Activated T-cell treated with anti-CD3 and anti-CD28 coated beads, Interleukin-2, amount 50 U/mL, for 72 hours (primary cell): ENCODE measurements around the gene ZNF787. TPM values are rescaled to one million over a fixed set of nuclear protein-coding genes. Genes with fewer than 3 reads are reported as not detected.

Experiments
- ATAC-seq, 2 donors: fragments of 150-1000 bp; cut with Tn5 transposase; replicated peaks in 1 of 2; 2 replicates each; pipeline ENCODE4 v1.10.0; 2021; ENCODE audit warnings: moderate library complexity in 2 of 2, mild to moderate bottlenecking in 1 of 2
- DNase-seq, 2 donors: peaks; one replicate each; pipeline ENCODE4 v3.0.0; 2021 to 2022; ENCODE audit warnings: mixed read lengths in 1 of 2
- H3K27ac Mint-ChIP-seq: one replicate; pipeline ENCODE4 v1.8.0; 2022; ENCODE audit warnings: mild to moderate bottlenecking, moderate library complexity, mixed read lengths
- H3K27me3 Mint-ChIP-seq: one replicate; pipeline ENCODE4 v1.8.0; 2022; ENCODE audit warnings: low read depth, mixed read lengths
- H3K36me3 Mint-ChIP-seq, 2 donors: one replicate each; pipeline ENCODE4 v1.8.0; 2022; ENCODE audit warnings: mixed read lengths in 2 of 2, mild to moderate bottlenecking in 1 of 2; ENCODE audit not compliant: insufficient read depth in 2 of 2
- H3K4me1 Mint-ChIP-seq: one replicate; pipeline ENCODE4 v1.8.0; 2022; ENCODE audit warnings: low read depth, mixed read lengths
- H3K4me3 Mint-ChIP-seq, 2 donors: one replicate each; pipeline ENCODE4 v1.8.0; 2022; ENCODE audit warnings: mild to moderate bottlenecking in 2 of 2, mixed read lengths in 2 of 2, moderate library complexity in 2 of 2
- H3K9me3 Mint-ChIP-seq, 2 donors: one replicate each; pipeline ENCODE4 v1.8.0; 2022; ENCODE audit warnings: mixed read lengths in 2 of 2
- total RNA-seq, 2 donors: library from RNA; stranded (reverse); gene quantifications; one replicate each; pipeline ENCODE4 v1.2.3, GENCODE V29; 2022

ZNF787 gene
- total RNA-seq, 2 donors from 2014 or later: 38.3 to 45.9 TPM

GRCh38 chr19:56080669-56081401, 40.3 kb downstream of the ZNF787 start:
- no peak overlapping the region for H3K27ac Mint-ChIP-seq
- peak; percentile 76 to 79 for DNase-seq
- no peaks in the 10 kb centered on the region for H3K9me3 Mint-ChIP-seq
- peak overlapping the region; percentile 79 to 81 for H3K4me3 Mint-ChIP-seq
- H3K27me3 Mint-ChIP-seq: peaks cover 22% of the 10 kb centered on the region
- peak; percentile 75 to 76 for ATAC-seq
- H3K4me1 Mint-ChIP-seq: peaks cover 13% of the 10 kb centered on the region
- H3K36me3 Mint-ChIP-seq: no peaks in the 10 kb centered on the region

GRCh38 chr19:56079609-56080008, 41.5 kb downstream of the ZNF787 start:
- H3K9me3 Mint-ChIP-seq: no peaks in the 10 kb centered on the region
- H3K4me3 Mint-ChIP-seq: no peak overlapping the region
- peaks cover 22% of the 10 kb centered on the region for H3K27me3 Mint-ChIP-seq
- H3K4me1 Mint-ChIP-seq: peaks cover 13% of the 10 kb centered on the region
- DNase-seq: no peak
- ATAC-seq: no peak
- H3K27ac Mint-ChIP-seq: no peak overlapping the region
- H3K36me3 Mint-ChIP-seq: no peaks in the 10 kb centered on the region

GRCh38 chr19:56076498-56076897, 44.6 kb downstream of the ZNF787 start:
- H3K9me3 Mint-ChIP-seq: no peaks in the 10 kb centered on the region
- H3K27ac Mint-ChIP-seq: no peak overlapping the region
- H3K36me3 Mint-ChIP-seq: no peaks in the 10 kb centered on the region
- H3K4me3 Mint-ChIP-seq: no peak overlapping the region
- DNase-seq (peak; percentile 29 to 37), ATAC-seq (no peak)
- peaks cover 9% of the 10 kb centered on the region for H3K27me3 Mint-ChIP-seq
- peaks cover 9% of the 10 kb centered on the region for H3K4me1 Mint-ChIP-seq

- H3K27ac Mint-ChIP-seq: no peak overlapping the region
- DNase-seq (no peak), ATAC-seq (no peak)
- no peak overlapping the region for H3K4me3 Mint-ChIP-seq
- no peaks in the 10 kb centered on the region for H3K36me3 Mint-ChIP-seq
- H3K4me1 Mint-ChIP-seq: peaks cover 8% of the 10 kb centered on the region
- H3K9me3 Mint-ChIP-seq: no peaks in the 10 kb centered on the region
- H3K27me3 Mint-ChIP-seq: peaks cover 10% of the 10 kb centered on the region
Observed at GRCh38 chr19:56071151-56071550, 49.9 kb downstream of the ZNF787 start.

GRCh38 chr19:56069642-56070041, 51.5 kb downstream of the ZNF787 start:
- Mint-ChIP-seq H3K4me3 (no peak overlapping the region), H3K27me3 (peaks cover 15% of the 10 kb centered on the region), H3K9me3 (no peaks in the 10 kb centered on the region), H3K27ac (no peak overlapping the region), H3K36me3 (no peaks in the 10 kb centered on the region), H3K4me1 (peaks cover 10% of the 10 kb centered on the region)
- no peak for ATAC-seq
- no peak for DNase-seq

GRCh38 chr19:56066152-56067023, 54.7 kb downstream of the ZNF787 start:
- DNase-seq: peak; percentile 64 to 69
- H3K27me3 Mint-ChIP-seq: peaks cover 35% of the 10 kb centered on the region

GRCh38 chr19:56053596-56053995, 67.5 kb downstream of the ZNF787 start:
- DNase-seq: no peak
- no peak overlapping the region for H3K27ac Mint-ChIP-seq
- H3K9me3 Mint-ChIP-seq: peaks cover 3 to 4% of the 10 kb centered on the region in 2 donors
- H3K36me3 Mint-ChIP-seq: peaks cover 2 to 3% of the 10 kb centered on the region in 2 donors
- no peaks in the 10 kb centered on the region for H3K4me1 Mint-ChIP-seq
- peaks cover 5% of the 10 kb centered on the region for H3K27me3 Mint-ChIP-seq
- no peak for ATAC-seq
- H3K4me3 Mint-ChIP-seq: no peak overlapping the region

More at GRCh38 chr19:56066152-56067023, 54.7 kb downstream of the ZNF787 start:
- Mint-ChIP-seq H3K36me3 (no peaks in the 10 kb centered on the region), H3K4me3 (peak overlapping the region; percentile 74 to 83), H3K4me1 (peaks cover 10% of the 10 kb centered on the region), H3K27ac (no peak overlapping the region), H3K9me3 (no peaks in the 10 kb centered on the region)
- ATAC-seq: peak; percentile 72 to 78

Other genes with a start within 250 kb of the ZNF787 start
- not detected for gene NLRP13, start 189.0 kb downstream of the ZNF787 start, total RNA-seq
- not detected for gene NLRP8, start 173.5 kb downstream of the ZNF787 start, total RNA-seq
- not detected for gene NLRP5, start 134.5 kb downstream of the ZNF787 start, total RNA-seq
- gene ZNF444, start 20.0 kb upstream of the ZNF787 start, total RNA-seq: 10 to 100 TPM; 37.1 to 42.9 TPM
- gene GALP, start 54.7 kb upstream of the ZNF787 start, total RNA-seq: not detected
- gene ZSCAN5B, start 76.5 kb upstream of the ZNF787 start, total RNA-seq: not detected
- not detected for gene ZSCAN5C, start 81.0 kb upstream of the ZNF787 start, total RNA-seq
- gene EDDM13, start 151.5 kb upstream of the ZNF787 start, total RNA-seq: under 1 TPM in 1 of 2 donors, not detected in 1; 0.67 TPM
- gene ZSCAN5A, start 193.5 kb upstream of the ZNF787 start, total RNA-seq: 1 to 10 TPM; 8.3 to 8.4 TPM